Activated T-helper 1 cell treated with Interleukin-2 at 50 U/mL for 16 hours (primary cell): ENCODE data around the gene ROR1.

Source experiments
- DNase-seq: peaks from one replicate; pipeline ENCODE4 v3.0.0-alpha.2; 2020; ENCODE audit warnings: low read depth

ROR1 gene

GRCh38 chr1:63858153-63858552 lies 84.3 kb downstream of the ROR1 start:
- DNase-seq = no peak

DNA sequence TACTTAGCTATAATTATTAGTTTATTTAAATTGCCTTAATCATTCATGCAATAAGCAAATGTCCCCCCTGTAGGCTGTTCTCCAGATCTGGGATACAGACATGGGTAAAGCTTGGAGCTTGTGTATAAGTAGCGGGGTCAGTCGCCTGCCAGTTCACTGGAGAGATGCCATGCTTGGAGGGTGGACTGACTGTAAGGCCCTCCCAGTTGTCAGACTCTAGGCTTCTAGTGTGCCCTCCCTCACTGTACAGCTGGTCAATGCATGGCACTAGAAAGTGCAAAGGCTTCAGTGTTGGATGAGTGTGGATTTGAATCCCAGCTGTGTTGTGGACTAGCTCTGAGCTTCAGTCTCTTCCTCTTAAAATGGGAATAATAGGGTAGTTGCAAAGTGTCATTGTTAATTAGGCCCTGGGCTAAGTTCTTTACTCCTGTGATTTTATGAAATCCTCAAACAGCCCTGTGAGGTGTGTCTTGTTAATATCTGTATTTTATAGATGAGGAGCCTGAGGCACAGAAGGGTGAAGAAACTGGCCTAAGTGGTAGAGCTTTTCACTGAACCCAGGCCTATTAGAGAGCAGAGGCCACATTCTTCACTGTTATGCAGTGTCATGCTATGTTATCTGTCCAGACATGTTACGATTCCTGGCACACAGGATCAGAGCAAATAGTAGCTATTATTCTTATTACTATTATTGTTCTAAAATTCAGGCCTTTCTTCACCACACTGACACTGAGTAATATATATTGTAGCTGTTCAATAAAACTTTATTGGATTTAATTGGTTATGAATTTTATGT lies 85.9 kb downstream of the ROR1 start:
- no peak for DNase-seq

DNA sequence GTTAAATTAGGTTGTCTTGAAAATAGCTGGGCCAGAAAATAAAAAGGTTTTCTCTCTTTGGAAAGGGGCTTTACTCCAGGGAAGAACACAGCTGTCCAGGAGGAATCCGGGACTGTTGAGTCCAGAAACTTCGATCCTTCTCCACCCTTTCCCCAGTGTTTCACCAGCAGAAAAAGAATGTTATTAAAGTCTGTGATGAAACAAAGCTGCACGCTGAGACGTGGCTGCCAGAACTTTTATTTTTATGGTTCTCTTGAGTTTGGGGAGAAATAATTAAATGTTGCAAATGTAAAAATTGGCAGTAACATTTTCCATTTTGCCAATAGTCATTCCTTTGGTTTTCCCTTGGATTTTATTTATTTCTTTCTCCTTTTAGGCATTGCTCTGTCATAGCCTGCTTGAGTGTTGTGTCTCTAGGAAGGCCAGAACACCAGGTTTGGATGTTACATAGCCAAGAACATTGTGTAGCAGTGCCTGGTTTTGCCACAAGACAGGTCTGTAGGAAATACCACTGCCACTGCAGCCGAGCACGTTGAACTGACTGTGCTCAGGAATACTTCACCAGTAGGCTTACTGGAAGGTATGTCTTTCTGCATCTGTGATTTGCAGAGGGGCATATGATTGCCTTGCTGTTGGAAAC lies 87.4 kb downstream of the ROR1 start:
- DNase-seq = no peak

DNA sequence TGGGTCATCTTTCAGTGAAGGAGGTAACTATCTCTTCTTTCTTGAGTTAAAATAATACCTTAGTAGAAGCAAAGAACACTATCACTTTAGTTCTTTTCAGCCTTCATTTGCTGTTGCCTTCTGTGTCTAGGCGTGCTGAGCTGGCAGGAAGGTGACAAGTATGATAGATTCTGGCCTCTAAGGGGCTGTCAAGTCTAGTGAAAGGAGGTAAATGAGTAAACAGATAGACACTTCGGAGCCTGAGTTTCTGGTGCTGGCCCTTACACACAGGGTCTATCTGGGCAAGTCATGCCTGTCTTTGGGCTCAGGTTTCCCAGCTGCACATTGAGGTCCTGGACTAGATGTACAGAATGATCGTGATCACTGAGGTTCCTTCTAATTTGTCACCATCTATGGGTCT lies 89.3 kb downstream of the ROR1 start:
- no peak for DNase-seq

DNA sequence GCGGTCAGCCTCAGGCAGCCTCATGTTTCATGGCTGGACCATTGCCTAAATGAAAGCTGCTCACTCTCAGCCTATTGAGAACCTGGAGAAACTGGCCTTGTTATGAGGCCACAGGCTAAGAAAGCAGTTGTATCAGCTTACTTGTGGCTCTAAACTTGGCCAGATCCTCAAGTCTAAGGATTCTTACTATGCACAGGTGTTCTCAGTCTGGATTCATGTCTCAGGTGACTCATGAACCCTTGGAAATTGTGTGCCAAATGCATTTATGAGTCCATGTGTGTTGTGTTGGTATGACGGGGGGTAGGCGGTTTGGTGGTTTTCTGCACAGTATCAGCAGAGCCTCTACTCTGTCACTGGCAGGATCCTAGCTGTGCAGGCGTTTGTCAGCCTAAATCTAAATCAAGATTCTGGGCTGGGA lies 90.4 kb downstream of the ROR1 start:
- no peak for DNase-seq

GRCh38 chr1:63865561-63865960 lies 91.7 kb downstream of the ROR1 start:
- no peak for DNase-seq

DNA sequence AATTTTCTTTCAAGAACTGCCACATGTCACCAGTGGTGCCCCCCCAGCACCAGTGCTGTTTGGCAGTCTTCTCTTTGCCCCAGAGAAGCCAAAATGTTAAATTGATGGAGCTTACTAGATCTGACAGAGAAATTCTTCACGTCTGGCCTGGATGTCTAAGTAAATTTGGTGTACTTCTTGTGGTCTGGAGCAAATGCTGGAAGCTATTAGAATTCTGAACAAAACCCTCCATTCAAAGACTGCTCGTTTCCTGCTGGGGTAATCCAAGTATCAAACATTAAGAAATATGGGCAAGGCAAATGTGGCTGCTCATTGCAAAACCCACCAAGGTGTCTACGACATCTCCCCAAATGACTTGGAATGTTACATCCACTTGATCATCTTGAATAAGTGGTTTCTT lies 92.3 kb downstream of the ROR1 start:
- DNase-seq = no peak

DNA sequence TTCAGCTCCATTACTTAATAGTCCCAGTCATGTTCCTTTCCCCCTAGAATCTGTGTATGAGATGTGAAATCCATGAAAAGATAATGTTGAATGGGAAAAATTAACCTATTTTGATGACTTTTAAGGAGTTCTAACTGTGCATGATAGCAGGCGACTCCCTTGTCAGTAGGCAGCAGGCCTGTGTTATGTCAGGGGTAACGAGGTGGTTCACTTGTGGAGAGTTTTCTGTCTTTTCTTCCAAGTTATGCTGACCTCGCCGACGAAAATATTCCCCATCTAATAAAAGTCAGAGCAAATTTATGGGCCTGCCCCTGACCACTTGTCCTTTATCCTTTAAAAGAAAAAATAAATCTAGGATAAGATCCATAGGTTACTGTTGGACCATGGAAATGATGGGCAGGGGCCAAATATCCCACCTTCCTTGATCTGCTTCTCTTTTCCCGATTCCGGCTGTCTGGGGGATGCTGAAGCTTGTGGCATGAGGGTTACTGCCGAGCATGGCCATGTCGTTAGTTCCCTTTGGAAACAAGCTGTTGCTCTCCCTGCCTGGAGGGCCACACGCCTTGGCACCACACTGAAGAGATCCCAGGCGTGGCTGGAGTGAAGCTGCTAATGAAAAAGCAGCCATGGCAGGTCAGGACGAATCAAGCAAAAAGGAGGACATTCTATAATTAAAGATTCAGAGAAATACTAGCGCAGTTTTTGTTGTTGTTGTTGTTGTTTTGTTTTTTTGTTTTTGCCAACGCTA lies 93.8 kb downstream of the ROR1 start:
- DNase-seq = no peak

GRCh38 chr1:63868268-63868781 lies 94.5 kb downstream of the ROR1 start:
- DNase-seq = no peak

GRCh38 chr1:63870152-63870551 lies 96.3 kb downstream of the ROR1 start:
- no peak for DNase-seq

GRCh38 chr1:63871463-63871862 lies 97.6 kb downstream of the ROR1 start:
- no peak for DNase-seq

GRCh38 chr1:63873751-63874150 lies 99.9 kb downstream of the ROR1 start:
- no peak for DNase-seq

- no peak for DNase-seq
Measured at GRCh38 chr1:63874278-63874880, 100.6 kb downstream of the ROR1 start.

DNA sequence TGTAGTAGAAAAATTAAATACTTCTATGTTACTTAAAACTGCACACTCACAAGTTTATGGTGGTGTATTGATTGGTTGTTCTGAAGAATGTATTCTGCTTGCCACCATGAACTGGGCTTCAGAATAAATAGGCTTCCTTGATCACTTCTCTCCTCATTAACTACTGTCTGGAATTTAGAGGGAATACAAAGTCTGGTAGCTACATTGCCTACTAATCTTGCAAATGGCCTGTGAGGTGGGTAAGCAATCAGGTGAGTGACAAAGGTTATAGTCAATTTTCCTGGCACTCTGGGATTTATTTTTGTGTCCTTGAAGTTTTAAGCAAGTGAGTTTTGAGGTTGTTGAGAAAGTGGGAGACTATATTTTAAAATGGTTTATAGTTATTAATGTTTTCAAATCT lies 101.8 kb downstream of the ROR1 start:
- no peak for DNase-seq

DNA sequence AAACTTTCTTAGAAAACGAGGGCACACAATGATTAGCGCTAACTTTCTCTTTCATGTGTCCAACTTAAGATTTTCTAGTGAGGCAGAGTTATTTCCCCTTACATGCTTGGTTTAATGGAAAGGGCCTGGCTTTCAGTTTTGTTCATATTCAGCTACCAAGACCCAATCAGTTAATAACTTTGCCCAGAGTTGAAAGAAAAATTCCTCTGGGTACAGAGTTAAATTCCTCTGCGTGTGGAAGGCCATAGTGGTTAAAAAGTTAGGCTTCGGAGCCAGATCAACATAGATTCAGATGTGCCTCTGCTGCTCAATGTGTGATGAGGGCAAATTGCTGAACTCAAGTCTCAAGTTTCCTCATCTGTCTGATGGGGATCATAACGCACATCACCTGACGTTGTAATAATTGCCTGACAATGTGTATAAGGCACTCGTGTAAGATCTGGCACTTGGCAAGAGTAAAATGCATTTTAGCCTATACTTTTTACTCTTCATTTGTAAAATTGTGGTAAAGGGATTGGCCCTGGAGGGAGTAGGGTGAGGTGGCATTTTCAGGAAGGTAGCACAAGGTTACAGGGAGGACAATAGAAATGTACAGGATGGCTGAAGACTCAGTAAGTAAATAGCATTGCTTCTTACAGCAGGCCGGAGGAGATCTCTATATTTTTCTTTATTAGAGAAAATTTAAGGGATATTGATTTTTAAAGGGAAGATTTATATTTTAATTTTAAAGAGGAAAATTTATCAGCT lies 103.4 kb downstream of the ROR1 start:
- DNase-seq = no peak

- no peak for DNase-seq
Measured at GRCh38 chr1:63877816-63878215, 104.0 kb downstream of the ROR1 start.

- DNase-seq = no peak
Measured at GRCh38 chr1:63878932-63879331, 105.1 kb downstream of the ROR1 start.

GRCh38 chr1:63880958-63881576 lies 107.2 kb downstream of the ROR1 start:
- no peak for DNase-seq

DNA sequence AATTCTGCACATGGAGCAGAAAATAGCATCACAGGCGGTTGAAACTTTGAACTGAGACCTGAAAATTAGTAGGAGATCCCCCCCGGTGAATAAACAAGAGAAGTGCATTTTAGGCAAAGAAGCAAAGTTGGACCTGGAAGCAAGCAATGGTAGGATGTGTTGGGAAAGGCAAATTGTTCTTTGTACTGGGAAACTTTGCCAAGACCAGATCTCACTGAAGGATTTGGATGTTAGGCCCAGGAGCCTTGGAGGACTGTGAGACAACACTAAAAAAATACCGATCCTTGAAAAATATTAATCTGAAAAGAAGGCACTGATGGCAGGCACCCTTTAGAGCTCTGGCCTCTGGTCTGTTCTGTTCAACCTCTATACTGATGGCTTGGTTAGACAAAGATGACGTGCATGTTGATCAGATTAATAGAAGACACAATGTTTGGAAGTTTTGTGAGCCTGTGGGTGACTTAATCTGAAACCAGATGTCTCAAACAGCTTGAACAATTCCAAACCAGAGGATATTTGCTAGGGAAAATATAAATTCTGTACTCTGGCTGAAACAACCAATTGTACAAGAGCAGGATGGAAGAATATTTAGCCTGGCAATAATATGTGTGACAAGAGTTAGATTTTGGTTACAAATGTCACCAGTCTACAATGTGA lies 108.4 kb downstream of the ROR1 start:
- no peak for DNase-seq

DNA sequence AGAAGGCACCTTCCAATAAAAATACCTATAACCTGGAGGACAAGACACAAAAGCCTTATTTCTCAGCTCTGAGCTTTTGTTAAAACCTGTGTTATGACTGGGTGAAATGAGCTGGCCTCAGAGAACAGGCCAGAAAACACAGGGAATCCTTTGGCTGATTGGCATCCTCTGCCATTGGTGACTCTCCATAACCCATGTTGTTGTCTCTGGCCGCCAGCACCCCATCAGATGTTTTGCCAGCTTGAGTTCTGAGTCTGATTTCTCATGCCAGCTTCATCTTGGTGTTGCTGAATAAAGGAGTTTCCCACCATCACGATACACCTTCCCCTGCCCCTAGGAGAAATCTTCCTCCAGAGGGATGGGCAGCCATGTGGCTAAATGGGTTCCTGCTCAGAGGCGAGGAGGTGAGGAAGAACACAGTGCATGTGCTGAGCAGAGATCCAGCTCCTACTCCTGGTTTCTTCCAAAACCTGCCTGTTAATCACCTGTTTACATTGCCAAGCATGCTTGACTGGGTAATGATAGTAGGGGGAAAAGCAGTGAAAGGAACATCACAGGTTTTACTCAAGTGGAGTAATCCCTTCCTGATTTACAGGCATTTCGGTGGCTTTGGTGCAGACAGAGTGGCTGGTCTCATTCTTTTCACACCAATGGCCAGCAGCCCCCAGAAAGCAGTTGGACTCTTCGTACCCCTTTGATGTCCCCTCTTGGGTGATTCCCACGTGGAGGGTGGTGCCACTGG lies 109.8 kb downstream of the ROR1 start:
- no peak for DNase-seq
